H1 (cell line): ENCODE results near the gene OR2L2. TPM values are rescaled to one million over a fixed set of nuclear protein-coding genes. Genes with fewer than 3 reads are reported as not detected.

ENCODE experiments used
- polyA plus RNA-seq, 7 experiments: library from polyadenylated mRNA; depleted of rRNA in 3 of 7; stranded (reverse) in 5 of 7; unstranded in 2 of 7; fragments of >200 nt in 5 of 7; fragments of 200-250 nt in 2 of 7; gene quantifications; 1 replicate in 5 of 7; 2 replicates in 1 of 7; 4 replicates in 1 of 7; pipeline versions ENCODE4 v1.2.1 to v1.2.3, GENCODE V29; 2011 to 2013; ENCODE audit warnings: missing spikeins in 2 of 7, mixed read lengths in 2 of 7
- small RNA-seq: library from polyadenylated mRNA; stranded (forward); fragments of <200 nt; extraction: miRNeasy Mini kit (QIAGEN cat#:217004); gene quantifications from one replicate; pipeline ENCODE3, GENCODE V24; 2013; ENCODE audit not compliant: insufficient read depth
- total RNA-seq: library from RNA; stranded (reverse); fragmentation: NEBNext Ultra II Directional; extraction: Animal tissue kit (Norgen Biotek cat#: 25700); gene quantifications from 2 replicates; pipeline ENCODE4 v1.2.1, GENCODE V29; 2021

Gene OR2L2
- total and polyA plus RNA-seq, 2 of the 8 experiments (the other 6 are each of a cell fraction or from before 2014, with no cell fraction given), result not detected

Small RNAs within 50 kb of the gene (small RNA-seq; reads per million reads assigned to genes)
- not detected for gene RF00019

Other genes with a start within 250 kb of the OR2L2 start
- gene OR14A16, start 206.0 kb upstream of the OR2L2 start, total RNA-seq, result not detected in 2 replicates
- not detected in 2 replicates for gene OR14A16, start 206.0 kb upstream of the OR2L2 start, polyA plus RNA-seq (2011; rRNA removed)
- gene OR11L1, start 188.2 kb upstream of the OR2L2 start, total RNA-seq, result not detected in 2 replicates
- not detected in 2 replicates for gene OR11L1, start 188.2 kb upstream of the OR2L2 start, polyA plus RNA-seq (2011; rRNA removed)
- gene TRIM58, start 172.9 kb upstream of the OR2L2 start, total RNA-seq, result 2.1 and 2.8 TPM in 2 replicates
- not detected in 2 replicates for gene TRIM58, start 172.9 kb upstream of the OR2L2 start, polyA plus RNA-seq (2011; rRNA removed)
- gene OR2W3, start 134.5 kb upstream of the OR2L2 start, total RNA-seq, result 0.82 and 1.1 TPM in 2 replicates
- gene OR2W3, start 134.5 kb upstream of the OR2L2 start, polyA plus RNA-seq (2011; rRNA removed), result 0.08 and 0.12 TPM in 2 replicates
- not detected in 2 replicates for gene OR2T8, start 109.8 kb upstream of the OR2L2 start, total RNA-seq
- gene OR2T8, start 109.8 kb upstream of the OR2L2 start, polyA plus RNA-seq (2011; rRNA removed), result not detected in 2 replicates
- gene OR2AJ1, start 105.2 kb upstream of the OR2L2 start, total RNA-seq, result not detected in 2 replicates
- not detected in 2 replicates for gene OR2AJ1, start 105.2 kb upstream of the OR2L2 start, polyA plus RNA-seq (2011; rRNA removed)
- gene OR2L8, start 81.2 kb upstream of the OR2L2 start, total RNA-seq, result not detected in 2 replicates
- not detected in 2 replicates for gene OR2L8, start 81.2 kb upstream of the OR2L2 start, polyA plus RNA-seq (2011; rRNA removed)
- gene OR2AK2, start 64.8 kb upstream of the OR2L2 start, total RNA-seq, result not detected in 2 replicates
- gene OR2AK2, start 64.8 kb upstream of the OR2L2 start, polyA plus RNA-seq (2011; rRNA removed), result not detected in 2 replicates
- gene OR2L5, start 16.4 kb upstream of the OR2L2 start, total RNA-seq, result not detected in 2 replicates
- gene OR2L5, start 16.4 kb upstream of the OR2L2 start, polyA plus RNA-seq (2011; rRNA removed), result not detected in 2 replicates
- not detected in 2 replicates for gene OR2L3, start 16.8 kb downstream of the OR2L2 start, total RNA-seq
- not detected in 2 replicates for gene OR2L3, start 16.8 kb downstream of the OR2L2 start, polyA plus RNA-seq (2011; rRNA removed)
- gene OR2L13, start 65.1 kb downstream of the OR2L2 start, total RNA-seq, result not detected in 2 replicates
- gene OR2L13, start 65.1 kb downstream of the OR2L2 start, polyA plus RNA-seq (2011; rRNA removed), result not detected in 2 replicates
- not detected in 2 replicates for gene OR2M5, start 115.1 kb downstream of the OR2L2 start, total RNA-seq
- gene OR2M5, start 115.1 kb downstream of the OR2L2 start, polyA plus RNA-seq (2011; rRNA removed), result not detected in 2 replicates
- not detected in 2 replicates for gene OR2M2, start 144.8 kb downstream of the OR2L2 start, total RNA-seq
- not detected in 2 replicates for gene OR2M2, start 144.8 kb downstream of the OR2L2 start, polyA plus RNA-seq (2011; rRNA removed)
- gene OR2M3, start 167.2 kb downstream of the OR2L2 start, total RNA-seq, result not detected in 2 replicates
- not detected in 2 replicates for gene OR2M3, start 167.2 kb downstream of the OR2L2 start, polyA plus RNA-seq (2011; rRNA removed)
- gene OR2M4, start 201.3 kb downstream of the OR2L2 start, total RNA-seq, result not detected in 2 replicates
- not detected in 2 replicates for gene OR2M4, start 201.3 kb downstream of the OR2L2 start, polyA plus RNA-seq (2011; rRNA removed)
- gene OR2T33, start 247.9 kb downstream of the OR2L2 start, total RNA-seq, result not detected in 2 replicates
- gene OR2T33, start 247.9 kb downstream of the OR2L2 start, polyA plus RNA-seq (2011; rRNA removed), result not detected in 2 replicates